Right lobe of liver (tissue), 6 donors: ENCODE results near the gene VSTM5. TPM values are rescaled to one million over a fixed set of nuclear protein-coding genes. Genes with fewer than 3 reads are reported as not detected.

ENCODE experiments used
- ATAC-seq, 4 donors: fragments of 200-7000 bp; cut with Tn5 transposase; one replicate each; pipeline ENCODE4 v1.9.1; 2020; ENCODE audit warnings: mild to moderate bottlenecking in 4 of 4, moderate library complexity in 4 of 4
- DNase-seq, 3 donors: peaks; one replicate each; pipeline ENCODE4 v3.0.0-alpha.2; 2020
- H3K27ac ChIP-seq, 3 donors: fragments of 200-600 bp; one replicate each; pipeline ENCODE4 v1.8.0; 2022
- H3K27me3 ChIP-seq, 2 donors: fragments of 200-600 bp; one replicate each; pipeline ENCODE4 v1.8.0; 2022
- H3K36me3 ChIP-seq, 4 donors: fragments of 200-600 bp; sonication (generic) in 1 of 4; one replicate each; pipeline versions ENCODE4 v1.5.1 to v1.8.0; 2017 to 2022; ENCODE audit warnings: control low read depth in 1 of 4
- H3K4me1 ChIP-seq, 4 donors: fragments of 200-600 bp; sonication (generic) in 1 of 4; one replicate each; pipeline versions ENCODE4 v1.5.1 to v1.8.0; 2017 to 2022; ENCODE audit warnings: control low read depth in 1 of 4
- H3K4me3 ChIP-seq, 3 donors: fragments of 200-600 bp; one replicate each; pipeline ENCODE4 v1.8.0; 2022
- H3K9me3 ChIP-seq, 4 donors: fragments of 200-600 bp; sonication (generic) in 1 of 4; one replicate each; pipeline versions ENCODE4 v1.5.1 to v1.8.0; 2017 to 2022; ENCODE audit warnings: control low read depth in 1 of 4
- CTCF ChIP-seq, 4 donors: fragments of 200-600 bp in 3 of 4; fragments of 450-650 bp in 1 of 4; IDR thresholded peaks; one replicate each; pipeline versions ENCODE4 v1.5.1 to v1.8.0; 2016 to 2022; ENCODE audit warnings: antibody characterized with exemption in 4 of 4, mild to moderate bottlenecking in 2 of 4
- POLR2A ChIP-seq: fragments of 450-650 bp; IDR thresholded peaks from one replicate; pipeline ENCODE4 v1.6.1; 2017; ENCODE audit warnings: antibody characterized with exemption, mild to moderate bottlenecking
- WGBS: methylation state at CpG from one replicate; pipeline ENCODE4 v1.1.6; 2018; ENCODE audit warnings: low coverage, low lambda C conversion rate; ENCODE audit not compliant: insufficient coverage; ENCODE audit errors: missing lambda C conversion rate; 5-methylcytosine and 5-hydroxymethylcytosine counted together
- intact Hi-C, 2 donors: fragments of 100-400 bp; cut with DNase I; formaldehyde crosslinking; loops; one replicate each; pipeline versions ENCODE4 v1.11.2 to v1.14.1; 2022
- total RNA-seq, 6 experiments: library from RNA; depleted of rRNA in 2 of 6; stranded (reverse); fragments of >200 nt in 2 of 6; fragmentation: NEBNext Ultra II Directional in 3 of 6; extraction: Animal tissue kit (Norgen Biotek cat#: 25700) in 3 of 6; gene quantifications; one replicate each; pipeline versions ENCODE4 v1.1.0 to v1.2.4, GENCODE V29; 2016 to 2023
- donor health status: DM: no; HTN: yes; CAD: no.
- donor health status: DM: no; HTN: no; CAD: no.
- donor health status: DM: no; HTN: no; CAD: no.
- donor health status: DM: no; HTN: yes; CAD: no.
- donor health status: DM: no; HTN: yes; CAD: no.

The VSTM5 gene
- total RNA-seq, 6 experiments from 2014 or later = not detected

- 86% methylated on average over 2 of the region's 2 CpGs for WGBS
- no peak overlapping the region for H3K4me3 ChIP-seq
- H3K9me3 ChIP-seq = no peaks in the 10 kb centered on the region
- H3K4me1 ChIP-seq = no peaks in the 10 kb centered on the region
- H3K27me3 ChIP-seq = no peaks in the 10 kb centered on the region
- H3K36me3 ChIP-seq = peaks cover 6 to 75% (median 28%) of the 10 kb centered on the region in 4 donors
- DNase-seq (no peak), ATAC-seq (no peak)
- no peak overlapping the region for H3K27ac ChIP-seq
- intact Hi-C loops = no loop called here
- TF ChIP-seq CTCF (IDR thresholded peaks at IDR 0.05) = no peak
- TF ChIP-seq POLR2A = no peak
These were observed 49.1 kb downstream of the VSTM5 start for GRCh38 chr11:93801366-93801765.

- intact Hi-C loops = no loop called here
- Histone ChIP-seq H3K36me3 (peaks cover 0 to 89% (median 44%) of the 10 kb centered on the region in 4 donors), H3K4me1 (no peaks in the 10 kb centered on the region), H3K27me3 (no peaks in the 10 kb centered on the region), H3K9me3 (no peaks in the 10 kb centered on the region), H3K27ac (no peak overlapping the region), H3K4me3 (no peak overlapping the region)
- 82% methylated on average over 4 of the region's 6 CpGs for WGBS
- ATAC-seq (no peak), DNase-seq (no peak)
- TF ChIP-seq CTCF (IDR thresholded peaks at IDR 0.05) (no peak), POLR2A (no peak)
These were observed 53.8 kb downstream of the VSTM5 start for GRCh38 chr11:93796441-93797231.

DNA sequence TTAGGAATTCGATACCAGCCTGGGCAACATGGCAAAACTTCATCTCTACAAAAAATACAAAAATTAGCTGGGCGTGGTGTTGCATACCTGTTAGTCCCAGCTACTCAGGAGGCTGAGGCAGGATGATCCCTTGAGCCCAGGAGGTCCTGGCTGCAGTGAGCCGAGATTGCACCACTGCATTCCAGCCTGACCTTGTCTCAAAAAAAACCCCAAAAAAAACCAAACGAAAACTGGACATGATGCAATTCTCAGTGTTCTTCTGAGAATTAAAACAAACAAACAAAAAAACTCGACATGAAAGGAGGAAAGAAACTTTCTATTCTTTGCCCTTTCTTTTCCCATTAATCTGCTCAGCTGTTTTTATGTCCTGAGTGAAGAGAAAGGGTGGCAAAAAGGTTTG lies 58.9 kb downstream of the VSTM5 start:
- TF ChIP-seq POLR2A = no peak
- ATAC-seq = peak; percentile 40 to 67 (median 50)
- intact Hi-C loops = no loop called here

GRCh38 chr11:93784935-93785360 lies 65.5 kb downstream of the VSTM5 start:
- intact Hi-C loops = loop anchor here in 1 of 2 donors (10.0 kb wide), 1 partner anchor 50 kb away; no protein-coding TSS in a partner anchor
- 0% methylated on average over 11 of the region's 13 CpGs for WGBS
- Histone ChIP-seq H3K4me3 (peak overlapping the region; percentile 82 to 96 (median 96)), H3K4me1 (peaks cover 0 to 19% (median 5%) of the 10 kb centered on the region in 4 donors), H3K36me3 (peaks cover 0 to 21% (median 5%) of the 10 kb centered on the region in 4 donors), H3K9me3 (no peaks in the 10 kb centered on the region), H3K27me3 (no peaks in the 10 kb centered on the region), H3K27ac (peak overlapping the region; percentile 88 to 93 (median 92))
- no peak for ATAC-seq
- DNase-seq = no peak
- no peak for TF ChIP-seq CTCF (IDR thresholded peaks at IDR 0.05)
- TF ChIP-seq POLR2A = no peak

More for the DNA sequence above, 58.9 kb downstream of the VSTM5 start:
- peaks cover 0 to 4% (median 0%) of the 10 kb centered on the region in 4 donors for H3K4me1 ChIP-seq
- 55% methylated on average over 5 of the region's 5 CpGs for WGBS
- peaks cover 0 to 84% (median 44%) of the 10 kb centered on the region in 4 donors for H3K36me3 ChIP-seq
- no peaks in the 10 kb centered on the region for H3K27me3 ChIP-seq
- no peaks in the 10 kb centered on the region for H3K9me3 ChIP-seq
- H3K4me3 ChIP-seq = no peak overlapping the region
- no peak for DNase-seq
- no peak overlapping the region for H3K27ac ChIP-seq
